WTC11 (cell line): ENCODE measurements around the gene TLE2.

Source experiments
- CTCF ChIP-seq: fragments of 200-600 bp; IDR thresholded peaks from 2 replicates; pipeline ENCODE4 v1.8.0; 2022; ENCODE audit warnings: antibody characterized with exemption
- E2F4 ChIP-seq: sonication (generic); formaldehyde crosslinking; IDR thresholded peaks from 2 replicates; pipeline ENCODE4 v1.8.1; 2022; ENCODE audit warnings: low read depth, mild to moderate bottlenecking, moderate library complexity, missing genetic modification reagents, borderline replicate concordance

- TF ChIP-seq CTCF (no peak), E2F4 (CRISPR knock-in tag) (no peak)
Measured at GRCh38 chr19:3047496-3048189, 18.6 kb upstream of the TLE2 start.
